ENCODE data around the gene FKBP2. TPM values are rescaled to one million over a fixed set of nuclear protein-coding genes. Genes with fewer than 3 reads are reported as not detected.

Gene FKBP2
- total and polyA plus RNA-seq, 2 of the 13 experiments (the other 11 are each of a cell fraction or from before 2014, with no cell fraction given): 30.1 to 53.3 TPM

DNA sequence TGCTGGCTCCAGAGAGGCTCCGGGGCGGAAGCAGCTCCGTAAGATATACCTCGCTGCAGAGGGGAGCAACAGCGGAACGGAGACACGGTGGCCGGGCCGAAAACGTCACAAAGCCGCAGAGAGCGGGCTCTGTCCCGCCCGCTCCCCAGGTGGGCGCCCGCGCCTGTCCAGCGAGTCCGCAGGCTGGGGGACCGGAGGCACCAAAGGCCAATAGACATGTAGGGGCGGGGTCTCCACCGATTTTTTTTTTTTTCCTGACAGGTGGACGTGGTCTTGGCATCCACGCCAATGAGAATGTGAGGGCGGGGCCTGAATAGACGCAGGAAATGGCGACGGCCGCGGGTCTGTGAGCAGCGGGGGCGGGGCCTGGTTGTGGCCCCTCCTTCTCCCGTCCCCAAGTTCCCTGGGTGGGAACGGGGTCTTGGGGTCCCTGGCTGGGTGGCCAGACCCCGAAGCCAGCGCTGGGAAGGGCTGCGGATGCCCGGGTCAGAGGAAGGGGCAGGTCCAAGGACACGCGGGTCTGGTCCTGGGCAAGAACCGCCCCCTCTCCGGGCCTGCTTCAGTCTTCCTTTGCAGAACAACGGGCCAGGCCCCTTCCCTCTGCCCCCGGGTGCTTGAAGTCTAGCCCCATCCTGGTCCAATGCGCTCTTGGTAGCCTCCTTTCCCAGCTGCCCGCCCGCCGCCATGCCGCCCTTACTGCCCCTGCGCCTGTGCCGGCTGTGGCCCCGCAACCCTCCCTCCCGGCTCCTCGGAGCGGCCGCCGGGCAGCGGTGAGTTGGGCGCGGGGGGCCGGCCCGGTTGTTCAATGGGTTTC lies 10.5 kb upstream of the FKBP2 start, which contains the start of gene DNAJC4 (continued):
- peak; percentile 92 for TF ChIP-seq KDM2A (CRISPR knock-in tag; IDR thresholded peaks at IDR 0.05; ENCODE audit: borderline replicate concordance, low read depth)
- peak; percentile 88 for TF ChIP-seq SP4 (CRISPR knock-in tag; IDR thresholded peaks at IDR 0.05)
- no peak for TF ChIP-seq TAF15 (IDR thresholded peaks at IDR 0.05; ENCODE audit: low read depth, low read length, poor library complexity, severe bottlenecking)
- TF ChIP-seq MTA1 (CRISPR knock-in tag; IDR thresholded peaks at IDR 0.05; ENCODE audit: borderline replicate concordance): 0 out of 2 replicates have a peak, but pooled peaks have one; percentile 5
- peak; percentile 78 for TF ChIP-seq POLR2G (IDR thresholded peaks at IDR 0.05; ENCODE audit: low read depth, low read length)
- TF ChIP-seq TARDBP (CRISPR knock-in tag; IDR thresholded peaks at IDR 0.05): peak; percentile 72
- peak; percentile 68 for TF ChIP-seq NFYC (CRISPR knock-in tag; IDR thresholded peaks at IDR 0.05)
- TF ChIP-seq ZNF33B (CRISPR knock-in tag; IDR thresholded peaks at IDR 0.05): 0 out of 2 replicates have a peak, but pooled peaks have one; percentile 9
- TF ChIP-seq ZNF737 (CRISPR knock-in tag; IDR thresholded peaks at IDR 0.05; ENCODE audit: borderline replicate concordance): 0 out of 2 replicates have a peak, but pooled peaks have one; percentile 35
- TF ChIP-seq ZNF383 (CRISPR knock-in tag; IDR thresholded peaks at IDR 0.05; ENCODE audit: borderline replicate concordance): no peak
- TF ChIP-seq HOXA3 (CRISPR knock-in tag; IDR thresholded peaks at IDR 0.05): peak; percentile 23; the same call in 1 of the 2 replicates
- TF ChIP-seq ZNF292 (CRISPR knock-in tag; IDR thresholded peaks at IDR 0.05; ENCODE audit: borderline replicate concordance, low read depth): 0 out of 2 replicates have a peak, but pooled peaks have one; percentile 24
- TF ChIP-seq XBP1 (CRISPR knock-in tag; IDR thresholded peaks at IDR 0.05): no peak
- TF ChIP-seq PHB2 (IDR thresholded peaks at IDR 0.05; ENCODE audit: partially characterized antibody): no peak
- peak; percentile 38; the same call in 1 of the 2 replicates for TF ChIP-seq NFKB2 (CRISPR knock-in tag; IDR thresholded peaks at IDR 0.05; ENCODE audit: borderline replicate concordance)
- peak; percentile 47; the same call in 1 of the 2 replicates for TF ChIP-seq TBX2 (CRISPR knock-in tag; IDR thresholded peaks at IDR 0.05; ENCODE audit: borderline replicate concordance)
- no peak for TF ChIP-seq MLLT10 (CRISPR knock-in tag; IDR thresholded peaks at IDR 0.05)
- TF ChIP-seq HNRNPL (IDR thresholded peaks at IDR 0.05; ENCODE audit: low read depth, low read length): 0 out of 2 replicates have a peak, but pooled peaks have one; percentile 11
- peak; percentile 85 for TF ChIP-seq AGO2 (optimal IDR thresholded peaks at IDR 0.05; ENCODE audit: low read depth, low read length)
- no peak for TF ChIP-seq LCORL (IDR thresholded peaks at IDR 0.05)
- peak; percentile 65; the same call in 1 of the 2 replicates for TF ChIP-seq LCORL (CRISPR knock-in tag; IDR thresholded peaks at IDR 0.05)
- TF ChIP-seq, protein P1, sequence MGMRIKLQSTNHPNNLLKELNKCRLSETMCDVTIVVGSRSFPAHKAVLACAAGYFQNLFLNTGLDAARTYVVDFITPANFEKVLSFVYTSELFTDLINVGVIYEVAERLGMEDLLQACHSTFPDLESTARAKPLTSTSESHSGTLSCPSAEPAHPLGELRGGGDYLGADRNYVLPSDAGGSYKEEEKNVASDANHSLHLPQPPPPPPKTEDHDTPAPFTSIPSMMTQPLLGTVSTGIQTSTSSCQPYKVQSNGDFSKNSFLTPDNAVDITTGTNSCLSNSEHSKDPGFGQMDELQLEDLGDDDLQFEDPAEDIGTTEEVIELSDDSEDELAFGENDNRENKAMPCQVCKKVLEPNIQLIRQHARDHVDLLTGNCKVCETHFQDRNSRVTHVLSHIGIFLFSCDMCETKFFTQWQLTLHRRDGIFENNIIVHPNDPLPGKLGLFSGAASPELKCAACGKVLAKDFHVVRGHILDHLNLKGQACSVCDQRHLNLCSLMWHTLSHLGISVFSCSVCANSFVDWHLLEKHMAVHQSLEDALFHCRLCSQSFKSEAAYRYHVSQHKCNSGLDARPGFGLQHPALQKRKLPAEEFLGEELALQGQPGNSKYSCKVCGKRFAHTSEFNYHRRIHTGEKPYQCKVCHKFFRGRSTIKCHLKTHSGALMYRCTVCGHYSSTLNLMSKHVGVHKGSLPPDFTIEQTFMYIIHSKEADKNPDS (CRISPR knock-in tag; IDR thresholded peaks at IDR 0.05): 0 out of 2 replicates have a peak, but pooled peaks have one; percentile 52
- 0 out of 2 replicates have a peak, but pooled peaks have one; percentile 85 for TF ChIP-seq THYN1 (CRISPR knock-in tag; IDR thresholded peaks at IDR 0.05; ENCODE audit: borderline replicate concordance, low read depth)
- TF ChIP-seq, protein P2, sequence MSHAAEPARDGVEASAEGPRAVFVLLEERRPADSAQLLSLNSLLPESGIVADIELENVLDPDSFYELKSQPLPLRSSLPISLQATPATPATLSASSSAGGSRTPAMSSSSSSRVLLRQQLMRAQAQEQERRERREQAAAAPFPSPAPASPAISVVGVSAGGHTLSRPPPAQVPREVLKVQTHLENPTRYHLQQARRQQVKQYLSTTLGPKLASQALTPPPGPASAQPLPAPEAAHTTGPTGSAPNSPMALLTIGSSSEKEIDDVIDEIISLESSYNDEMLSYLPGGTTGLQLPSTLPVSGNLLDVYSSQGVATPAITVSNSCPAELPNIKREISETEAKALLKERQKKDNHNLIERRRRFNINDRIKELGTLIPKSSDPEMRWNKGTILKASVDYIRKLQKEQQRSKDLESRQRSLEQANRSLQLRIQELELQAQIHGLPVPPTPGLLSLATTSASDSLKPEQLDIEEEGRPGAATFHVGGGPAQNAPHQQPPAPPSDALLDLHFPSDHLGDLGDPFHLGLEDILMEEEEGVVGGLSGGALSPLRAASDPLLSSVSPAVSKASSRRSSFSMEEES (CRISPR knock-in tag; IDR thresholded peaks at IDR 0.05): 0 out of 2 replicates have a peak, but pooled peaks have one; percentile 23
- TF ChIP-seq SMAD1 (CRISPR knock-in tag; IDR thresholded peaks at IDR 0.05; ENCODE audit: borderline replicate concordance, low read depth): 0 out of 2 replicates have a peak, but pooled peaks have one; percentile 50

Measured in HepG2 (cell line).